Glutamatergic neuron (in vitro differentiated cells): ENCODE results near the gene XKR7. TPM values are rescaled to one million over a fixed set of nuclear protein-coding genes. Genes with fewer than 3 reads are reported as not detected.
A peak's percentile ranks its signal among the peaks of the same experiment; 100 is the strongest.

Experiments
- DNase-seq: peaks from one replicate; pipeline ENCODE4 v3.0.0; 2022
- H3K27ac Mint-ChIP-seq: one replicate; pipeline ENCODE4 v1.8.0; 2020; ENCODE audit warnings: mild to moderate bottlenecking, mixed read lengths, inconsistent platforms; ENCODE audit not compliant: unreplicated experiment
- H3K27me3 Mint-ChIP-seq: one replicate; pipeline ENCODE4 v1.8.0; 2020; ENCODE audit warnings: mild to moderate bottlenecking, moderate library complexity, mixed read lengths, inconsistent platforms; ENCODE audit not compliant: unreplicated experiment
- H3K36me3 Mint-ChIP-seq: one replicate; pipeline ENCODE4 v1.8.0; 2020; ENCODE audit warnings: mild to moderate bottlenecking, mixed read lengths, inconsistent platforms; ENCODE audit not compliant: unreplicated experiment
- H3K4me1 Mint-ChIP-seq: one replicate; pipeline ENCODE4 v1.8.0; 2020; ENCODE audit warnings: mild to moderate bottlenecking, low read depth, mixed read lengths, inconsistent platforms; ENCODE audit not compliant: unreplicated experiment
- H3K4me3 Mint-ChIP-seq: one replicate; pipeline ENCODE4 v1.8.0; 2020; ENCODE audit warnings: mild to moderate bottlenecking, mixed read lengths, inconsistent platforms; ENCODE audit not compliant: unreplicated experiment
- H3K9me3 Mint-ChIP-seq: one replicate; pipeline ENCODE4 v1.8.0; 2020; ENCODE audit warnings: mild to moderate bottlenecking, moderate library complexity, mixed read lengths, inconsistent platforms; ENCODE audit not compliant: unreplicated experiment
- total RNA-seq: library from RNA; stranded (reverse); fragmentation: NEBNext Ultra II Directional; extraction: Animal tissue kit (Norgen Biotek cat#: 25700); gene quantifications from one replicate; pipeline ENCODE4 v1.2.1, GENCODE V29; 2021; ENCODE audit not compliant: unreplicated experiment
- TF ChIP-seq, protein P1 (sequence below): fragments of 200-600 bp; sonication (generic); IDR thresholded peaks from one replicate; pipeline ENCODE4 v1.5.0; 2021; ENCODE audit not compliant: partially characterized antibody, unreplicated experiment

The XKR7 gene
- total RNA-seq, 1 donor from 2014 or later = 284 TPM

DNA sequence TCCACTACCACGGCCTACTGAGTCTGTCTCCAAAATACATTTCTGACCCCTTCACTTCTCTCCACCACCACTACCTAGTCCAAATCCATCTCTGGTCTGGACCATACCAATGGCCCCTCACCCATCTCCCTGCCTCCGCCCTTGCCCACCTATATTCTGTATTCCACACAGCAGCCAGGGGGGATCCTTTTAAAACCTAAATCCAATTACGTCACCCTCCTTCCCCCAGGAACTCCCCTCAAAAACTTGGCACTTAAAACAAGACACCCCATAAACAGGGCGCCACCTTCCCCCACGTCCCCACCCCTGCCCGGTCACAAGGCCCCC, 16.8 kb upstream of the XKR7 start:
- Mint-ChIP-seq H3K4me1 (peaks cover 35% of the 10 kb centered on the region), H3K27me3 (peaks cover 22% of the 10 kb centered on the region), H3K4me3 (peak overlapping the region; percentile 96), H3K9me3 (peaks cover 20% of the 10 kb centered on the region), H3K27ac (peak overlapping the region; percentile 97), H3K36me3 (peaks cover 16% of the 10 kb centered on the region)
- no peak for DNase-seq
- TF ChIP-seq, protein P1, sequence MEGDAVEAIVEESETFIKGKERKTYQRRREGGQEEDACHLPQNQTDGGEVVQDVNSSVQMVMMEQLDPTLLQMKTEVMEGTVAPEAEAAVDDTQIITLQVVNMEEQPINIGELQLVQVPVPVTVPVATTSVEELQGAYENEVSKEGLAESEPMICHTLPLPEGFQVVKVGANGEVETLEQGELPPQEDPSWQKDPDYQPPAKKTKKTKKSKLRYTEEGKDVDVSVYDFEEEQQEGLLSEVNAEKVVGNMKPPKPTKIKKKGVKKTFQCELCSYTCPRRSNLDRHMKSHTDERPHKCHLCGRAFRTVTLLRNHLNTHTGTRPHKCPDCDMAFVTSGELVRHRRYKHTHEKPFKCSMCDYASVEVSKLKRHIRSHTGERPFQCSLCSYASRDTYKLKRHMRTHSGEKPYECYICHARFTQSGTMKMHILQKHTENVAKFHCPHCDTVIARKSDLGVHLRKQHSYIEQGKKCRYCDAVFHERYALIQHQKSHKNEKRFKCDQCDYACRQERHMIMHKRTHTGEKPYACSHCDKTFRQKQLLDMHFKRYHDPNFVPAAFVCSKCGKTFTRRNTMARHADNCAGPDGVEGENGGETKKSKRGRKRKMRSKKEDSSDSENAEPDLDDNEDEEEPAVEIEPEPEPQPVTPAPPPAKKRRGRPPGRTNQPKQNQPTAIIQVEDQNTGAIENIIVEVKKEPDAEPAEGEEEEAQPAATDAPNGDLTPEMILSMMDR = no peak

DNA sequence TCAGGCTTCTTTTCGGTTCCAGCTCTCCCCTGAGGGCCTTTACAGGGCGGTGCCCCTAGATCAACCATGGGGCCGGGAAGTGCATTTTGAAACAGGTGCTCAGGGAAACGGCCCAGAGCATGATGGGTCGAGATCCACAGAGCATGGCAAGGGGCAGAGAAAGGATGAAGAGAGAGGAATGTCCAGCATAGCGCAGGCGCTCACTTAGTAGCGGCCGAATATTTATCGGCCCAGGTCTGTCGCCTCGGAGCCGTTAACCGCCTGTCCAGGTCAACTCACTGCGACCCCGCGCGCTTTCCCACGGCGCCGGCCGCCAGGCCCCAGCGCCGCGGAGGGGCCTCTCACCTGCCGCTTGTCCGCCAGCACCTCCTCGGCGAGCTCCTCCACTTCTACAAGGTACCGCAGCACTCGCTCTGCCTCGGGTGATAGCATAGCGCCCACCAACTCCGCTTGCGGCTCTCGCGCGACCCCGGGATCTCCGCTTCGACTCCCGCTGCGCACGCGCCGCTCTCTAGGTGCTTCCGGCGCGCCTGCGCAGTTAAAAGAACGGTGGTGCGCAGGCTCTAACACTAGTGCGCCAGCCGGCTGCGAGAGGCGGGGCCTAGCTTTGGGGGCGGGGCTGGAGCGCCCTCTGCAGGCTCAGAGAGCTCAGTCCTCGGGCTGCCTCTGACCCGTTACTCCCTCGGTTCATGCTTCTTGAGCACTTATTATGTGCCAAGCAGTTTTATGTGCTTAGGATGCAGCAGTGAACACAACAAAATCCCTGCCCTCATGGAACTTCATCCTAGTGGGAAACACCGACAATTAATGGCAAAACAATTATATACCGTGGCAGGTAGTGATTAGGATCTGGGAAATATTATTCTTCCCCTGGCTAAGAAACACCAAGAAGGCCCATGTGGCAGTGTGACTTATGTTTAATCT, 16.2 kb upstream of the XKR7 start, which contains the start of gene PDRG1:
Gene PDRG1, minus strand, starts transcription at position 517 of the 924 bp plus-strand sequence. Its CDS starts 85 bp downstream, at position 432.
- DNase-seq = peak; percentile 100
- Mint-ChIP-seq H3K27ac (peak within 1 kb of the TSS; percentile 97), H3K27me3 (peaks cover 26% of the 10 kb centered on the region), H3K4me1 (peaks cover 41% of the 10 kb centered on the region), H3K4me3 (peak within 1 kb of the TSS; percentile 96), H3K9me3 (peaks cover 25% of the 10 kb centered on the region), H3K36me3 (peaks cover 11% of the 10 kb centered on the region)
- TF ChIP-seq, protein P1 = peak; percentile 95

DNA sequence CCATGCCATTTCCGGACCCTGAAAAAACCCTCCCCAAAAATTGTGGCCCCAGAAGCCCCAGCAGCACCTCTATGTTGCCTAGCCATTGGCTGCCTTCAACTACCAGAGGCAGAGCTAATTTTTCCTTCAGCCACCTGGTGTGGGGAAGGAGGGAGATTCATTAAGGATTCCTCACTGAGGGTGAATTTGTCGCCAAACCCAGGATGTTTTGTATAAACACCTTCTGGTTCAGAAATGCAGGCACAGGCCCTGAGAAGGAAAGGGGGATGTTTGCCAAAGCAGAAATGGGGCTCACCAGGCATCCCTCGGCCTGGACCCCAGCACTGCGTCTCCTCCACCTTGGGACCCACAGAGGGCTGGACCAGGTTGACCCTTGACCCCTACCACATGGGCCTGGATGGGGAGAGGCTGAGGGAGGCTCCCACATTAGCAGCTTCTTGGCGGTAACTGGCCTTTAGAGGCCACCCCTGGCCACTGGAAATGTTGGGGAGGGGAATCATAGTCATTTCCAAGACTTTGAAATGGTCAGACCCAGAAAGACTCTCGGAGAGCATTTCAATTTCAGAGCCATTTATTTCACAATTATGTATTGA, 14.3 kb upstream of the XKR7 start:
- Mint-ChIP-seq H3K4me3 (no peak overlapping the region), H3K4me1 (peaks cover 52% of the 10 kb centered on the region), H3K9me3 (peaks cover 33% of the 10 kb centered on the region), H3K27me3 (peaks cover 29% of the 10 kb centered on the region), H3K27ac (no peak overlapping the region), H3K36me3 (peaks cover 4% of the 10 kb centered on the region)
- no peak for DNase-seq
- TF ChIP-seq, protein P1 = no peak

DNA sequence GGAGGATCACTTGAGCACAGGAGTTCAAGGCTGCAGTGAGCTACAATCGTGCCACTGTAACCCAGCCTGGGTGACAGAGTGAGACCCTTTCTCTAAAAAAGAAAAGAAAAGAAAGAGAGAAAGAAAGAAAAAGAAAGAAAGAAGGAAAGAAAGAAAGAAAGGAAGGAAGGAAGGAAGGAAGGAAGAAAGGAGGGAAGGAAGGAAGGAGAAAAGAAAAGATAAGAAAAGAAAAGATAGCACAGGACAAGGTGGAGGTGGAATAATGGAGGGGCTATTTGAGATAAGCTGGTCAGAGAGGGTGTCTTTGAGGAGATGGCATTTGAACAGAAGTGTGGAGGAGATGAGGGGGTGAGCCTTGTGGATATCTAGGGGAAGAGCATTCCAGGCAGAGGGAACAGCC, 13.5 kb upstream of the XKR7 start:
- Mint-ChIP-seq H3K4me3 (peak overlapping the region; percentile 1), H3K4me1 (peaks cover 54% of the 10 kb centered on the region), H3K9me3 (peaks cover 30% of the 10 kb centered on the region), H3K27me3 (peaks cover 28% of the 10 kb centered on the region), H3K36me3 (no peaks in the 10 kb centered on the region), H3K27ac (peak overlapping the region; percentile 25)
- TF ChIP-seq, protein P1 = no peak
- no peak for DNase-seq
